Cardiac muscle cell (in vitro differentiated cells and primary cell): ENCODE measurements around the gene ACVR1. TPM values are rescaled to one million over a fixed set of nuclear protein-coding genes. Genes with fewer than 3 reads are reported as not detected.

ENCODE experiments used
- DNase-seq, 2 donors: peaks; one replicate each; pipeline versions ENCODE4 v3.0.0 to v3.0.0-alpha.2; 2010 to 2017; ENCODE audit warnings: low read depth in 1 of 2, low spot score in 1 of 2
- H3K27ac ChIP-seq: fragments of 200-600 bp; sonication (generic); 2 replicates; pipeline ENCODE4 v1.5.1; 2016
- H3K27me3 ChIP-seq: fragments of 200-600 bp; sonication (generic); 2 replicates; pipeline ENCODE4 v1.6.0; 2016; ENCODE audit warnings: control low read depth
- H3K36me3 ChIP-seq: fragments of 200-600 bp; sonication (generic); 2 replicates; pipeline ENCODE4 v1.5.1; 2016; ENCODE audit warnings: control low read depth
- H3K4me1 ChIP-seq: fragments of 200-600 bp; sonication (generic); 2 replicates; pipeline ENCODE4 v1.8.1; 2017; ENCODE audit warnings: low read depth, mild to moderate bottlenecking, mixed run types
- H3K4me3 ChIP-seq: fragments of 200-600 bp; sonication (generic); 2 replicates; pipeline ENCODE4 v1.5.1; 2016; ENCODE audit warnings: mild to moderate bottlenecking
- H3K9me3 ChIP-seq: fragments of 200-600 bp; sonication (generic); 2 replicates; pipeline ENCODE4 v1.5.1; 2017; ENCODE audit warnings: low read depth, mild to moderate bottlenecking, control low read depth
- CTCF ChIP-seq: IDR thresholded peaks from 2 replicates; pipeline ENCODE4 v1.5.1; 2012; ENCODE audit warnings: low read depth, mild to moderate bottlenecking, low read length
- polyA plus RNA-seq: library from polyadenylated mRNA; unstranded; fragments of >200 nt; fragmentation: Nextera tagmentation; extraction: Ambion mirVana; gene quantifications from 2 replicates; pipeline ENCODE4 v1.2.1, GENCODE V29; 2016
- total RNA-seq: library from RNA; depleted of rRNA; stranded (reverse); fragments of >200 nt; gene quantifications from 2 replicates; pipeline ENCODE4 v1.2.3, GENCODE V29; 2016

Gene ACVR1
- total and polyA plus RNA-seq, 2 experiments from 2014 or later, result 7.5 to 12.9 TPM

DNA sequence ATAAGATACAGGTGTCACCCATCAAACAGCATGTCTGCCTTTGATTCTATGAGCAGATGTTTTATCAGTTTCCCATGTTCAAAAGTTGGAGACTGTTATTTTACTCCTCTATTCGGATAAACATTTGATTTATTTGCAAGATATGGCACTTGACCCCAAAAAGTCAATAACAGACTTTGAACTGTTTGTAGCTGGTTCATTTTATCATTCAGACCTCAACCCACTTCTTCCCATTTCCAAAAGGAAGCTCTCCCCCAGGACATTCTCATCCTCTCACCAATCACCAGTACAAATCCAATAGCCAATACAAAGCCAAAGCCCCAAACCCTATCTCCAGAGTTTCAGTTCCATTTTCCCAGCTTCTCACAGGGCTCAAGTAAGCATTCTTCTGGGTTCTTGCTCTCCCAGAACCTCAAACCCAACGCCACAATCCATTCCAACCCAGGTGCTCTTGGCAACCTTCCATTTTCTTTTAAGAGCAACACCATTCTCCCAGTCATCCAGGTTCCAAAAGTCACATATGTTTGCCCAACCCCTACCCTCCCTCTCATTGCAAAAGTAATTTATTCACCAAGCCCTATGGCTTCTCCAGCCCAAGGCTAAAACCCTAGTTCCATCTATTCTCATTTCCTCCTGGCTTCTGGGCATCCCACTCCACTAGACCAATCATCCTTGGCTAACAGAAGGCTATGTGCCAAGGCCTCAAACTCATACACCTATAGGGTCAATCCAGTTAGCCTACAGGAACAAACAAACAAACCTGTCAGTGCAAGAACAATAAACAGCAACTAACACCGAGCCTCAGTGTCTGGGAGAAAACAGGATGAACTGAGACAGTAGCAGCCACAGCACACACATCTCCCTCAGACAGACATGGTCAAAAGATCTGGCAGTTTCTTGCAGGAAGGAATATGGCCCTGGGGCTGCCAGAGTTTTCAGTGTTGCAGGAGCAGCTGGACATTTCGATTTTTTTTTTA lies 9.2 kb downstream of the ACVR1 start:
- no peak for TF ChIP-seq CTCF
- no peak overlapping the region for H3K4me3 ChIP-seq
- DNase-seq, result no peak
- H3K9me3 ChIP-seq, result no peaks in the 10 kb centered on the region
- no peak overlapping the region for H3K27ac ChIP-seq
- H3K4me1 ChIP-seq, result peaks cover 2% of the 10 kb centered on the region
- H3K36me3 ChIP-seq, result no peaks in the 10 kb centered on the region
- no peaks in the 10 kb centered on the region for H3K27me3 ChIP-seq

DNA sequence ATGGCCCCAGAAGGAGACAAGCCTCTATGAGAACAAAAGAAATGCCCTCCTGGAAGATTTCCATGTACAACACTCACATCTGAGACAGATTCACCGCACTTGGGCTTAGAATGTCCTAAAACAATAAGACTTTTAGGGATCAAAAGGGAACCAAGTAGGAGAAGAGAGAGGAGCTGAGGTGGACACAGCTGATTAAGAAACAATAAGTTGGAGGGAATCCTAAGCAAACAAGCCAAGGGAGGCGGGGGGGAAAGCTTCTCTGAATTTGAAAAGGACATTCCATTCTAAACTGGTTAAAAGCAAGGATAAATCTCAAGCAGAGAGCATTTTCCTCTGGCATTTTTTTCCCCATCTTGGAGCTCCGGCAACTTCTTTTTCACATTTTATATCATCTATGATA lies 9.9 kb downstream of the ACVR1 start:
- Histone ChIP-seq H3K36me3 (no peaks in the 10 kb centered on the region), H3K4me3 (no peak overlapping the region), H3K4me1 (no peaks in the 10 kb centered on the region), H3K9me3 (no peaks in the 10 kb centered on the region), H3K27me3 (no peaks in the 10 kb centered on the region), H3K27ac (no peak overlapping the region)
- DNase-seq, result peak in 1 of 2 donors; percentile 55
- TF ChIP-seq CTCF, result no peak

DNA sequence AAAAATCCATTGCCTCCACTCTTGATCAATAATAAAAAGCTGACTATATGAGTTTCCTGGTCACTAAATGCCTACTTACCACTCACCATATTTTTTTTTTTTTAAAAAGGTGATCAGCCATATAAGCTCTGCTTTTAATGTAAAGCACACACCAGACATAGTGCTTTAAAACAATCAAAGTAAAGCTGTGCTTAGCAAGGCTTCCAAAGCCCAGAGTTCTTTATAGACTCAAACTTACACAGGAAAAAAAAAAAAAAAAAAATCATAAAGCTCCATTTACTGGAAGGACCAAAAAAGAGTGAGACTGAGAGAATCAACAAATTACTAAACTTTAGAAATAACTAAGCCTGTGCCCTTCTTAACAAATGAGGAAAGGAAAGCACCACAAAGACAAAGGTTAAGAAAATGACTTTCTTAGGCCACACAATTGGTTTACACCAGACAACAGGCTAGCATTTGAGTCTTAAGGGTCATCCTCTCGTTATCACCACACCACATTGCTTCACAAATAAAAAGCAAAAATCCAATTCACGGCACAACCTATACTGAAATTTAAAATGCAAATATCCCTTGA lies 11.2 kb downstream of the ACVR1 start:
- TF ChIP-seq CTCF, result no peak
- H3K36me3 ChIP-seq, result no peaks in the 10 kb centered on the region
- no peak overlapping the region for H3K27ac ChIP-seq
- H3K9me3 ChIP-seq, result no peaks in the 10 kb centered on the region
- no peaks in the 10 kb centered on the region for H3K27me3 ChIP-seq
- no peaks in the 10 kb centered on the region for H3K4me1 ChIP-seq
- H3K4me3 ChIP-seq, result no peak overlapping the region
- DNase-seq, result no peak

GRCh38 chr2:157858846-157859245 lies 17.3 kb downstream of the ACVR1 start:
- Histone ChIP-seq H3K36me3 (no peaks in the 10 kb centered on the region), H3K27me3 (no peaks in the 10 kb centered on the region), H3K4me3 (no peak overlapping the region), H3K27ac (no peak overlapping the region), H3K9me3 (no peaks in the 10 kb centered on the region), H3K4me1 (no peaks in the 10 kb centered on the region)
- DNase-seq, result no peak
- no peak for TF ChIP-seq CTCF

- no peak for TF ChIP-seq CTCF
- no peak for DNase-seq
- H3K4me3 ChIP-seq, result no peak overlapping the region
- H3K9me3 ChIP-seq, result no peaks in the 10 kb centered on the region
- no peaks in the 10 kb centered on the region for H3K36me3 ChIP-seq
- H3K4me1 ChIP-seq, result no peaks in the 10 kb centered on the region
- H3K27ac ChIP-seq, result no peak overlapping the region
- H3K27me3 ChIP-seq, result no peaks in the 10 kb centered on the region
Measured at GRCh38 chr2:157857881-157858280, 18.2 kb downstream of the ACVR1 start.
